GM23248 (cell line): ENCODE results near the gene GPR162. TPM values are rescaled to one million over a fixed set of nuclear protein-coding genes. Genes with fewer than 3 reads are reported as not detected.

Source experiments
- DNase-seq: peaks from one replicate; pipeline ENCODE4 v3.0.0-alpha.2; 2015
- H2AFZ ChIP-seq: fragments of 200-600 bp; sonication (generic); 2 replicates; pipeline ENCODE4 v1.6.1; 2016; ENCODE audit warnings: antibody characterized with exemption
- H3F3A ChIP-seq: fragments of 200-600 bp; sonication (generic); 2 replicates; pipeline ENCODE4 v1.6.1; 2016; ENCODE audit warnings: mild to moderate bottlenecking, antibody characterized with exemption, mixed run types; ENCODE audit not compliant: insufficient read depth
- H3K27ac ChIP-seq: fragments of 200-600 bp; sonication (generic); 2 replicates; pipeline ENCODE4 v1.5.1; 2016; ENCODE audit warnings: mild to moderate bottlenecking
- H3K27me3 ChIP-seq: fragments of 200-600 bp; sonication (generic); replicated peaks from 2 replicates; pipeline ENCODE4 v1.6.1; 2016; ENCODE audit warnings: mild to moderate bottlenecking; ENCODE audit not compliant: insufficient read depth
- H3K36me3 ChIP-seq: fragments of 200-600 bp; sonication (generic); 2 replicates; pipeline ENCODE4 v1.6.1; 2016; ENCODE audit warnings: low read depth, mild to moderate bottlenecking
- H3K4me1 ChIP-seq: fragments of 200-600 bp; sonication (generic); 2 replicates; pipeline ENCODE4 v1.6.1; 2016; ENCODE audit warnings: mild to moderate bottlenecking; ENCODE audit not compliant: insufficient read depth
- H3K4me2 ChIP-seq: fragments of 200-600 bp; sonication (generic); one replicate; pipeline ENCODE4 v1.6.1; 2016; ENCODE audit warnings: mild to moderate bottlenecking; ENCODE audit not compliant: unreplicated experiment
- H3K4me3 ChIP-seq: fragments of 200-600 bp; sonication (generic); 2 replicates; pipeline ENCODE4 v1.5.1; 2016; ENCODE audit warnings: mild to moderate bottlenecking
- H3K79me2 ChIP-seq: fragments of 200-600 bp; sonication (generic); 2 replicates; pipeline ENCODE4 v1.6.1; 2016; ENCODE audit warnings: mild to moderate bottlenecking; ENCODE audit not compliant: insufficient read depth
- H3K9ac ChIP-seq: fragments of 200-600 bp; sonication (generic); 2 replicates; pipeline ENCODE4 v1.6.1; 2016; ENCODE audit warnings: mild to moderate bottlenecking
- H3K9me2 ChIP-seq: fragments of 200-600 bp; sonication (generic); 2 replicates; pipeline ENCODE4 v1.6.1; 2016; ENCODE audit warnings: mixed run types, mild to moderate bottlenecking, moderate library complexity; ENCODE audit not compliant: insufficient read depth
- H3K9me3 ChIP-seq: fragments of 200-600 bp; sonication (generic); one replicate; pipeline ENCODE4 v1.6.1; 2017; ENCODE audit warnings: low read depth
- H4K20me1 ChIP-seq: fragments of 200-600 bp; sonication (generic); 2 replicates; pipeline ENCODE4 v1.6.0; 2016; ENCODE audit not compliant: insufficient read depth
- EZH2 ChIP-seq: fragments of 200-600 bp; sonication (generic); IDR thresholded peaks from 2 replicates; pipeline ENCODE4 v1.6.1; 2018; ENCODE audit warnings: antibody characterized with exemption, mild to moderate bottlenecking; ENCODE audit not compliant: insufficient read depth, poor library complexity, severe bottlenecking
- EZH2phosphoT487 ChIP-seq: fragments of 200-600 bp; sonication (generic); IDR thresholded peaks from 2 replicates; pipeline ENCODE4 v1.6.1; 2018; ENCODE audit warnings: antibody characterized with exemption, moderate library complexity, mild to moderate bottlenecking, low read depth; ENCODE audit not compliant: insufficient read depth
- WGBS, 2 experiments: methylation state at CpG; one replicate each; pipeline ENCODE4 v1.1.6; 2015 to 2017; ENCODE audit warnings: low lambda C conversion rate in 2 of 2, low coverage in 1 of 2; ENCODE audit errors: missing lambda C conversion rate in 2 of 2; 5-methylcytosine and 5-hydroxymethylcytosine counted together
- in situ Hi-C: fragments of 300-500 bp; cut with MboI; formaldehyde crosslinking; loops from 2 replicates; pipeline ENCODE4 v1.15.0; 2020
- polyA plus RNA-seq: library from polyadenylated mRNA; unstranded; fragments of >200 nt; fragmentation: Nextera tagmentation; extraction: Ambion mirVana; gene quantifications from 2 replicates; pipeline ENCODE4 v1.2.1, GENCODE V29; 2016
- total RNA-seq: library from RNA; depleted of rRNA; stranded (reverse); fragments of >200 nt; shearing (Covaris generic); gene quantifications from 2 replicates; pipeline ENCODE4 v1.2.3, GENCODE V29; 2014

Gene GPR162
- total and polyA plus RNA-seq, 2 experiments from 2014 or later, result 0.21 to 2.8 TPM

- in situ Hi-C loops, result no loop called here
- 66 to 67% methylated on average over 5 of the region's 5 CpGs for WGBS, 2 experiments
Observed at GRCh38 chr12:6799147-6799546, 22.5 kb upstream of the GPR162 start.

GRCh38 chr12:6807170-6807569 is 14.5 kb upstream of the GPR162 start:
- no peaks in the 10 kb centered on the region for H3K79me2 ChIP-seq
- H3K9ac ChIP-seq, result no peak overlapping the region
- no peaks in the 10 kb centered on the region for H4K20me1 ChIP-seq
- H3K36me3 ChIP-seq, result no peaks in the 10 kb centered on the region
- H3K9me2 ChIP-seq, result no peaks in the 10 kb centered on the region
- no peaks in the 10 kb centered on the region for H3K27me3 ChIP-seq
- H3K27ac ChIP-seq, result no peak overlapping the region
- 19 to 24% methylated on average over 1 of the region's 1 CpG for WGBS, 2 experiments
- no peak overlapping the region for H3K4me2 ChIP-seq
- in situ Hi-C loops, result no loop called here
- H3K9me3 ChIP-seq, result no peaks in the 10 kb centered on the region
- TF ChIP-seq EZH2, result no peak
- no peak for TF ChIP-seq EZH2phosphoT487
- no peak overlapping the region for H2AFZ ChIP-seq
- no peaks in the 10 kb centered on the region for H3K4me1 ChIP-seq
- DNase-seq, result no peak
- H3F3A ChIP-seq, result no peaks in the 10 kb centered on the region
- H3K4me3 ChIP-seq, result no peak overlapping the region

More at GRCh38 chr12:6799147-6799546, 22.5 kb upstream of the GPR162 start:
- Histone ChIP-seq H3K9me3 (no peaks in the 10 kb centered on the region), H3K4me1 (no peaks in the 10 kb centered on the region), H2AFZ (no peak overlapping the region), H4K20me1 (no peaks in the 10 kb centered on the region), H3K27me3 (no peaks in the 10 kb centered on the region), H3K9me2 (no peaks in the 10 kb centered on the region), H3K9ac (no peak overlapping the region), H3K36me3 (no peaks in the 10 kb centered on the region), H3K4me3 (no peak overlapping the region), H3K27ac (no peak overlapping the region), H3F3A (no peaks in the 10 kb centered on the region), H3K4me2 (no peak overlapping the region), H3K79me2 (no peaks in the 10 kb centered on the region)
- TF ChIP-seq EZH2phosphoT487 (no peak), EZH2 (no peak)
- DNase-seq, result no peak

GRCh38 chr12:6809056-6809455 is 12.6 kb upstream of the GPR162 start:
- Histone ChIP-seq H4K20me1 (no peaks in the 10 kb centered on the region), H3K79me2 (no peaks in the 10 kb centered on the region), H3K9me3 (no peaks in the 10 kb centered on the region), H3K4me2 (no peak overlapping the region), H3K27ac (no peak overlapping the region), H3K36me3 (no peaks in the 10 kb centered on the region), H3K4me3 (no peak overlapping the region), H3F3A (no peaks in the 10 kb centered on the region), H3K9ac (no peak overlapping the region), H3K4me1 (no peaks in the 10 kb centered on the region), H3K27me3 (0 out of 2 replicates have a peak, but pooled peaks cover 9% of the 10 kb centered on the region), H2AFZ (no peak overlapping the region), H3K9me2 (no peaks in the 10 kb centered on the region)
- 53% methylated on average over 10 of the region's 10 CpGs for WGBS, 2 experiments
- DNase-seq, result no peak
- no peak for TF ChIP-seq EZH2phosphoT487
- TF ChIP-seq EZH2, result no peak
- in situ Hi-C loops, result no loop called here

GRCh38 chr12:6810758-6811157 is 10.9 kb upstream of the GPR162 start:
- Histone ChIP-seq H3F3A (no peaks in the 10 kb centered on the region), H3K79me2 (no peaks in the 10 kb centered on the region), H3K9ac (no peak overlapping the region), H3K27ac (no peak overlapping the region), H3K4me1 (no peaks in the 10 kb centered on the region), H3K4me3 (no peak overlapping the region), H2AFZ (no peak overlapping the region), H3K36me3 (no peaks in the 10 kb centered on the region), H3K9me2 (no peaks in the 10 kb centered on the region), H3K4me2 (no peak overlapping the region), H3K27me3 (peaks cover 15% of the 10 kb centered on the region; the same call in 1 of the 2 replicates), H4K20me1 (no peaks in the 10 kb centered on the region), H3K9me3 (no peaks in the 10 kb centered on the region)
- TF ChIP-seq EZH2phosphoT487 (no peak), EZH2 (no peak)
- 96 to 100% methylated on average over 1 of the region's 1 CpG for WGBS, 2 experiments
- no peak for DNase-seq
- in situ Hi-C loops, result no loop called here

GRCh38 chr12:6813363-6813762 is 8.3 kb upstream of the GPR162 start:
- WGBS, 2 experiments, result 69 to 72% methylated on average over 4 of the region's 4 CpGs
- no peak for DNase-seq
- no peaks in the 10 kb centered on the region for H3K9me2 ChIP-seq
- no peaks in the 10 kb centered on the region for H3K9me3 ChIP-seq
- H3K27me3 ChIP-seq, result peaks cover 15% of the 10 kb centered on the region; the same call in 1 of the 2 replicates
- H3K27ac ChIP-seq, result no peak overlapping the region
- no peaks in the 10 kb centered on the region for H4K20me1 ChIP-seq
- in situ Hi-C loops, result no loop called here
- no peak overlapping the region for H3K4me3 ChIP-seq
- no peak overlapping the region for H2AFZ ChIP-seq
- no peaks in the 10 kb centered on the region for H3K4me1 ChIP-seq
- TF ChIP-seq EZH2 (no peak), EZH2phosphoT487 (no peak)
- H3K79me2 ChIP-seq, result no peaks in the 10 kb centered on the region
- no peak overlapping the region for H3K9ac ChIP-seq
- H3F3A ChIP-seq, result no peaks in the 10 kb centered on the region
- no peaks in the 10 kb centered on the region for H3K36me3 ChIP-seq
- H3K4me2 ChIP-seq, result no peak overlapping the region
